Kidney epithelial cell (primary cell): ENCODE measurements around the gene SPCS3. TPM values are rescaled to one million over a fixed set of nuclear protein-coding genes. Genes with fewer than 3 reads are reported as not detected.
A peak's percentile ranks its signal among the peaks of the same experiment; 100 is the strongest.

Experiments used
- DNase-seq: peaks from one replicate; pipeline ENCODE4 v3.0.0-alpha.2; 2010; ENCODE audit warnings: low read depth
- H3K27me3 ChIP-seq: 2 replicates; pipeline ENCODE4 v1.6.0; 2011; ENCODE audit warnings: low read length; ENCODE audit not compliant: control insufficient read depth, insufficient read depth
- H3K36me3 ChIP-seq: 2 replicates; pipeline ENCODE4 v1.5.1; 2011; ENCODE audit warnings: low read length; ENCODE audit not compliant: control insufficient read depth, insufficient read depth
- H3K4me3 ChIP-seq: 2 replicates; pipeline ENCODE4 v1.5.1; 2011; ENCODE audit warnings: low read depth, mild to moderate bottlenecking, control low read depth, low read length
- CTCF ChIP-seq: IDR thresholded peaks from 2 replicates; pipeline ENCODE4 v1.5.1; 2011; ENCODE audit warnings: mild to moderate bottlenecking, moderate library complexity, low read length, control low read depth, inconsistent platforms; ENCODE audit not compliant: insufficient read depth, poor library complexity, severe bottlenecking
- total RNA-seq: library from RNA; depleted of rRNA; stranded (reverse); fragments of >200 nt; gene quantifications from 2 replicates; pipeline ENCODE4 v1.2.3, GENCODE V29; 2015

Gene SPCS3
- total RNA-seq, 1 donor from 2014 or later = 117 TPM

- Histone ChIP-seq H3K27me3 (no peaks in the 10 kb centered on the region), H3K36me3 (no peaks in the 10 kb centered on the region), H3K4me3 (no peak overlapping the region)
- no peak for TF ChIP-seq CTCF
- no peak for DNase-seq
Observed at GRCh38 chr4:176367771-176368465, 48.2 kb downstream of the SPCS3 start.

- H3K4me3 ChIP-seq = no peak overlapping the region
- no peak for DNase-seq
- H3K36me3 ChIP-seq = no peaks in the 10 kb centered on the region
- peak; percentile 43 for TF ChIP-seq CTCF
- H3K27me3 ChIP-seq = no peaks in the 10 kb centered on the region
Observed at GRCh38 chr4:176376032-176376614, 56.4 kb downstream of the SPCS3 start.

- DNase-seq = no peak
- no peaks in the 10 kb centered on the region for H3K36me3 ChIP-seq
- TF ChIP-seq CTCF = peak; percentile 32
- H3K27me3 ChIP-seq = no peaks in the 10 kb centered on the region
- H3K4me3 ChIP-seq = no peak overlapping the region
Observed at GRCh38 chr4:176377780-176378179, 58.0 kb downstream of the SPCS3 start.

- Histone ChIP-seq H3K27me3 (no peaks in the 10 kb centered on the region), H3K4me3 (no peak overlapping the region), H3K36me3 (no peaks in the 10 kb centered on the region)
- no peak for DNase-seq
- TF ChIP-seq CTCF = no peak
Observed at GRCh38 chr4:176380352-176381157, 60.8 kb downstream of the SPCS3 start.

Other genes with a start within 250 kb of the SPCS3 start
- 0.34 and 0.50 TPM in 2 replicates for gene SPATA4, start 124.4 kb upstream of the SPCS3 start, total RNA-seq
- not detected in 2 replicates for gene ASB5, start 50.7 kb upstream of the SPCS3 start, total RNA-seq